Measurements from ENCODE around the gene STMN3.
"Not testable (repeated sequence)": the region's sequence is repeated elsewhere in the genome, so short reads cannot be mapped to it uniquely, and the experiment has no call there.

STMN3 gene

DNA sequence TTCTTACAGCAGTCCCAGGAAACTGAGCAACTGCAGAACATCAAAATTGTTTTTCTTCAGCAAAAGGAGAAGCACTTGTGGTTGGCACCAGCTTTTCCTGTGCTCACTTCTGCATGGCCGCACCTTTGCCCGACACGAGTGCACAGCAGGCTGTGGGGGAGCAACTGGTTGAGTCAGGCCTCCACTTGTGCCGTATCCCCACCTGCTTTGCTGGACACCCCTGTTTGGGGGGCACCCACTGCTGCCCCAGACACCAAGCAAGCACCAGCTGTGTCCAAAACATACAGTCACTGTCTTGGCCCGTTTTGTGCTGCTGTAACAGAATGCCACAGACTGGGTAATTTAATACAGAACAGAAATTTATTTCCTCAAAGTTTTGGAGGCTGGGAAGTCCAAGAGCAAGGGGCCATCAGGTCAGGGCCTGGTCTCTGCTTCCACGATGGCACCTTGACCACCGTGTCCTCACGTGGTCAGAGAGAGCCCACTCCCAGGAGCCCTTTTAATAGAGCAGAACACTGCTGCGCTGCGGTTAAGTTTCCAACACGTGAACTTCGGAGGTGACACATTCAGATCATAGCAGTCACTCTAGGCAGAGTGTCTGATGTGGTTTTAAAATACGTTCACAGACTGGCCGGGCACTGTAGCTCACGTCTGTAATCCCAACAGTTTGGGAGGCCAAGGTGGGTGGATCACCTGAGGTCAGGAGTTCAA, 17.6 kb downstream of the STMN3 start:
- Histone ChIP-seq H3K9ac (ENCODE audit: low read depth, low read length) (no peak overlapping the region), H3K9me3 (ENCODE audit: control insufficient read depth, insufficient read depth, low read length) (no peaks in the 10 kb centered on the region), H3K36me3 (ENCODE audit: insufficient read depth, low read length) (no peaks in the 10 kb centered on the region), H3K4me1 (ENCODE audit: insufficient read depth, low read length) (no peaks in the 10 kb centered on the region)

DNA sequence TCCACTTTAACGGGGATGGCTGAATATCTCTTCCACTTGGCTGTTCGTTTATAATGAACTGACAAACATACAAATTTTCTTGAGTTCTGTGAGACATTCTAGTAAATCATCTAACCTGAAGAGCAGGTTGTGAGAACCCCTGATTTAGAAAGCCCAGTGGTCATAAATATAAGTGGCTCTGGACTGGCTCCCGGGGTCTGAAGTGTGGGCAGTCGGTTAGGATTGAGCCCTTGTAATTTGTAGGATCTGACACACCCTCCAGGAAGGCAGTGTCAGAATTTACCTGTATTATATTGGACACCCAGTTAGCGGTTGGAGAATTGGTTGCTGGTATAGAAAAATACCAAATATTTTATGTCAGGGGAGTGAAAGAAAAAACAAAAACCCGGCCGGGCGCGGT, 19.5 kb downstream of the STMN3 start:
- no peaks in the 10 kb centered on the region for H3K36me3 ChIP-seq (ENCODE audit: insufficient read depth, low read length)
- H3K9me3 ChIP-seq (ENCODE audit: control insufficient read depth, insufficient read depth, low read length) = no peaks in the 10 kb centered on the region
- H3K9ac ChIP-seq (ENCODE audit: low read depth, low read length) = no peak overlapping the region
- no peaks in the 10 kb centered on the region for H3K4me1 ChIP-seq (ENCODE audit: insufficient read depth, low read length)

DNA sequence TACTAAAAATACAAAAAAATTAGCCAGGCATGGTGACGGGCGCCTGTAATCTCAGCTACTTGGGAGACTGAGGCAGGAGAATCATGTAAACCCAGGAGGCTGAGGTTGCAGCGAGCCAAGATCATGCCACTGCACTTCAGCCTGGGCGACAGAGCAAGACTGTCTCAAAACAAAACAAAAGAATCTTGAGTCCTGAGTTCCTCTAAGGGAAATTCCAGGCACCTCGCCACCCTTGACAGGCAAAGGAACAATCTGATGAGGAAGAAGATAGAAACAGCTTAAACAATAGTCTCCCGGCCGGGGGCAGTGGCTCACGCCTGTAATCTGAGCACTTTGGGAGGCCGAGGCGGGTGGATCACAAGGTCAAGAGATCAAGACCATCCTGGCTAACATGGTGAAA, 21.8 kb downstream of the STMN3 start:
- H3K36me3 ChIP-seq (ENCODE audit: insufficient read depth, low read length); H3K9ac ChIP-seq (ENCODE audit: low read depth, low read length); H3K9me3 ChIP-seq (ENCODE audit: control insufficient read depth, insufficient read depth, low read length); H3K4me1 ChIP-seq (ENCODE audit: insufficient read depth, low read length): not testable (repeated sequence)

DNA sequence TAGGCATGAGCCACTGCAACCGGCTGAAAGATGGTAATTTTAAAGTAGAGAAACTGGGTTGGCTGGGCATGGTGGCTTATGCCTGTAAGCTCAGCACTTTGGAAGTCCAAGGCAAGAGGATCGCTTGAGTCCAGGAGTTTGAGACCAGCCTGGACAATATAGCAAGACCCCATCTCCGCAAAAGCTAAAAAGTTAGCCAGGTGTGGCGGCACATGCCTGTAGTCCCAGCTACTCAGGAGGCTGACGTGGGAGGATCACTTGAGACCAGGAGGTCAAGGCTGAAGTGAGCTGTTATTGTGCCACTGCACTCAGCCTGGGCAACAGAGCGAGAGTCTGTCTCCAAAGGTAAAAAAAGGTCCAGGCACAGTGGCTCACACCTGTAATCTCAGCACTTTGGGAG, 22.3 kb downstream of the STMN3 start:
- H3K4me1 ChIP-seq (ENCODE audit: insufficient read depth, low read length); H3K9ac ChIP-seq (ENCODE audit: low read depth, low read length): not testable (repeated sequence)

DNA sequence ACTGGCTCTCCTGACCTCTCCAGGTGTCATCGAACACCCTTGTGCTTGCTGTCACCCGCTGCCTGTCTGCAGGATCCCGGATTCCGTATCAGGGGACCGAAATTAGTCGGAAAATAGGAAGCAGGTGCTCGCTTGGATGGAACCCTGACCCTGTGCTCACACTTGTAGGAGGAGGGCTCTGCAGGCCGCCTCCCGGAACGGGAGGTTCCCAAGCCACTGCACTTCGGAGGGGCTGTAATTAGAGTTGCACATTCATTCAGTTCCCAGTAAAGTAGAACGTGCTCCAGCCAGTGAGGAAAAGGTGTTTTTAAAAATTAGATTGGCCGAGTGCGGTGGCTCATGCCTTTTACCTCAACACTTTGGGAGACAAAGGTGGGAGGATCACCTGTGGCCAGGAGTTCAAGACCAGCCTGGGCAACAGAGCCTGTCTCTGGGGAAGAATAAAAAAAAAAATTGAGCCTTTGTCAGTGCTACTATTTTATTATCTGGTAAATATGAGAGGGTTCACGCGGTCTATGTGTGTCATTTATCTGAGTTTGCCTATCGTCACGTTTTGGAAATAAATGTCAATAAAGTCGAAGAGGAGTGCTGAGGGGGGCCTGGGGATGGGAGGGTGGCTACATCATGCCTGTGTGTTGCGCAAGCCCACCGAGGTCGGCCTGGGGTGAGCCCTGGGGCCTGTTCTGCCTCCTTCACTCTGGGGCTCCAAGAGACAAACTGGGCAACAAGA, 24.8 kb downstream of the STMN3 start:
- 0 out of 2 replicates have a peak, but pooled peaks cover 3% of the 10 kb centered on the region for H3K4me1 ChIP-seq (ENCODE audit: insufficient read depth, low read length)

More for the DNA sequence above, 22.3 kb downstream of the STMN3 start:
- H3K9me3 ChIP-seq (ENCODE audit: control insufficient read depth, insufficient read depth, low read length); H3K36me3 ChIP-seq (ENCODE audit: insufficient read depth, low read length): not testable (repeated sequence)

GRCh38 chr20:63627751-63628245, 25.4 kb downstream of the STMN3 start:
- Histone ChIP-seq H3K9me3 (ENCODE audit: control insufficient read depth, insufficient read depth, low read length) (no peaks in the 10 kb centered on the region), H3K4me1 (ENCODE audit: insufficient read depth, low read length) (0 out of 2 replicates have a peak, but pooled peaks cover 3% of the 10 kb centered on the region), H3K9ac (ENCODE audit: low read depth, low read length) (peak overlapping the region; percentile 96), H3K36me3 (ENCODE audit: insufficient read depth, low read length) (no peaks in the 10 kb centered on the region)

More for the DNA sequence above, 24.8 kb downstream of the STMN3 start:
- H3K36me3 ChIP-seq (ENCODE audit: insufficient read depth, low read length) = no peaks in the 10 kb centered on the region
- H3K9me3 ChIP-seq (ENCODE audit: control insufficient read depth, insufficient read depth, low read length) = no peaks in the 10 kb centered on the region
- H3K9ac ChIP-seq (ENCODE audit: low read depth, low read length) = peak overlapping the region; percentile 96

GRCh38 chr20:63627129-63627750, 26.0 kb downstream of the STMN3 start:
- no peaks in the 10 kb centered on the region for H3K36me3 ChIP-seq (ENCODE audit: insufficient read depth, low read length)
- H3K9ac ChIP-seq (ENCODE audit: low read depth, low read length) = peak overlapping the region; percentile 96
- 0 out of 2 replicates have a peak, but pooled peaks cover 3% of the 10 kb centered on the region for H3K4me1 ChIP-seq (ENCODE audit: insufficient read depth, low read length)
- no peaks in the 10 kb centered on the region for H3K9me3 ChIP-seq (ENCODE audit: control insufficient read depth, insufficient read depth, low read length)

- Histone ChIP-seq H3K4me1 (ENCODE audit: insufficient read depth, low read length) (0 out of 2 replicates have a peak, but pooled peaks cover 3% of the 10 kb centered on the region), H3K9me3 (ENCODE audit: control insufficient read depth, insufficient read depth, low read length) (no peaks in the 10 kb centered on the region), H3K36me3 (ENCODE audit: insufficient read depth, low read length) (no peaks in the 10 kb centered on the region), H3K9ac (ENCODE audit: low read depth, low read length) (peak within 1 kb of the TSS; percentile 96)
These were observed 26.6 kb downstream of the STMN3 start, which contains the start of gene GMEB2 for GRCh38 chr20:63626424-63627128. TSS of gene GMEB2 (minus strand) at chr20:63627101. CDS start at chr20:63619397, 7,704 bp downstream.

DNA sequence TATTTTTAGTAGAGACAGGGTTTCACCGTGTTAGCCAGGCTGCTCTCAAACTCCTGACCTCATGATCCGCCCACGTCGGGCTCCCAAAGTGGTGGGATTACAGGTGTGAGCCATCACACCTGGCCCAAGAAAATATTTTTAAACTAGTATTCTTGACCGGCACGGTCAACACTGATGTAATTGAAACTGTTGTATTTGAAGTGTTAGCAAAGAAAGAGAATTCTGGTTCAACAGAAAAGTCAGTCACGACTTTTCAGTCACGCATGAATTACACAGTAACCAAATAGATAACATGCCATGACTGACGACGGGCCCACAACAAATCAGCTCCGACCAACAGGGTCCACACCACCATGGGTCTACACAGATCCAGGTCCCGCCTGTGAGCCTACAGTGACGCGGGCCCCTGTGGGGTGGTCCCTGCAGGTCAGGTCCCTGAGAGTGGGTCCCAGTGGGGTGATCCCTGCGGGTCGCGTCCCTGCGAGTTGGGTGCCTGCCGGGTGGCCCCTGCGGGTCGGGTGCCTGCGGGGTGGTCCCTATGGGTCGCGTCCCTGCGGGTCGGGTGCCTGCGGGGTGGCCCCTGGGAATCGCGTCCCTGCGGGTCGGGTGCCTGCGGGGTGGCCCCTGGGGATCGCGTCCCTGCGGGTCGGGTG, 27.3 kb downstream of the STMN3 start:
- no peaks in the 10 kb centered on the region for H3K9me3 ChIP-seq (ENCODE audit: control insufficient read depth, insufficient read depth, low read length)
- 0 out of 2 replicates have a peak, but pooled peaks cover 3% of the 10 kb centered on the region for H3K4me1 ChIP-seq (ENCODE audit: insufficient read depth, low read length)
- no peaks in the 10 kb centered on the region for H3K36me3 ChIP-seq (ENCODE audit: insufficient read depth, low read length)
- H3K9ac ChIP-seq (ENCODE audit: low read depth, low read length) = peak overlapping the region; percentile 86

DNA sequence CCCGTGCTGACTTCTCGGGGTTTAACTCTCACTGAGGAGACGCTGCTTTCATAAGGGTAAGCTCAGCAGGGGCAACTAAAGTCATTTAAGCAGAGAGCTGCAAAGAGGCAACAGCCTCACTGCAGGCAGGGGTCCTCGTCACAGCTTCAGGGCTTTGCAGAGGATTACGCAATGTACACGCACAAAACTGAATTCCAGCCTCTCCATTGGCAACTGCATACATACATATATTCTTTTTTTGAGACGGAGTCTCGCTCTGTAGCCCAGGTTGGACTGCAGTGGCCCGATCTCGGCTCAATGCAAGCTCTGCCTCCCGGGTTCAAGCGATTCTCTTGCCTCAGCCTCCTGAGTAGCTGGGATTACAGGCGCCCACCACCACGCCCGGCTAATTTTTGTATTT, 28.7 kb downstream of the STMN3 start:
- Histone ChIP-seq H3K9ac (ENCODE audit: low read depth, low read length) (no peak overlapping the region), H3K4me1 (ENCODE audit: insufficient read depth, low read length) (0 out of 2 replicates have a peak, but pooled peaks cover 3% of the 10 kb centered on the region), H3K36me3 (ENCODE audit: insufficient read depth, low read length) (no peaks in the 10 kb centered on the region), H3K9me3 (ENCODE audit: control insufficient read depth, insufficient read depth, low read length) (no peaks in the 10 kb centered on the region)

DNA sequence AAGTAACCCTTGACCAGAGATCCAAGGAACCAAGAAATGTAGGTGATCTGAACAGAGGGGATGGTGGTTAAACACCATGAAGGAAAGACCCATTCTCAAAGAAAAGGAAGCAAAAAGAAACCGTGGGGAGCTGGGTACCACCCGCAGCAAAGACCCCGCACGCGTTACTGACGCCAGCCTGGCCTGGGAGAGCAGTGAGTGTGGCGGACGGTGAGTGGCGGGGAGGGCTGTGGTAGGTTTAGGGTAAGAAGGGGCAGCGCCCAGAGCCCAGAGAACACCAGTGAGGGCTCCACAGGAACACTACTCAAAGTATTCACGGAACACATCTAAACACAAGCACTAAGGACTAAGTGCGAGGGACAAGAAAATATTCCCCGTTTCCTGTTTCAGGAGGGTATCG, 30.5 kb downstream of the STMN3 start:
- H3K4me1 ChIP-seq (ENCODE audit: insufficient read depth, low read length) = 0 out of 2 replicates have a peak, but pooled peaks cover 3% of the 10 kb centered on the region
- H3K9me3 ChIP-seq (ENCODE audit: control insufficient read depth, insufficient read depth, low read length) = no peaks in the 10 kb centered on the region
- no peak overlapping the region for H3K9ac ChIP-seq (ENCODE audit: low read depth, low read length)
- no peaks in the 10 kb centered on the region for H3K36me3 ChIP-seq (ENCODE audit: insufficient read depth, low read length)

DNA sequence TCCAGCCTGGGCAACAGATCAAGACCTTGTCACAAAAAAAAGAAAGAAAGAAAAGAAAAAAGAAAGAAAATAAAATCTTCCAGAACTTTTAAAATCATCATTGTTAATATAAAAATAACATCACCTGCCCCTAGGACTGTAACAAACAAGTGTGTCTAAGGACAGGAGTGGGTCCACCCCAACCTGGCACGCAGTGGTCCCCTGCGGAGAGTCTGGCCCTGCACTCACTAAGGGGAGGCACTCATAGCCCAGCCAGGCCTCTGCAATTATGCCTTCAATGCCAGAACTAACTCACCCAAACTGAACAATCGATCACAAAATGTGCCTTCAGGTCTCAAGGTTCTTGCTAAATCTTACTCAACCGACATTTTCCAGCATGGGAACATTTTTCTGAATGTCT, 31.1 kb downstream of the STMN3 start:
- 0 out of 2 replicates have a peak, but pooled peaks cover 3% of the 10 kb centered on the region for H3K4me1 ChIP-seq (ENCODE audit: insufficient read depth, low read length)
- H3K9me3 ChIP-seq (ENCODE audit: control insufficient read depth, insufficient read depth, low read length) = no peaks in the 10 kb centered on the region
- no peak overlapping the region for H3K9ac ChIP-seq (ENCODE audit: low read depth, low read length)
- no peaks in the 10 kb centered on the region for H3K36me3 ChIP-seq (ENCODE audit: insufficient read depth, low read length)

DNA sequence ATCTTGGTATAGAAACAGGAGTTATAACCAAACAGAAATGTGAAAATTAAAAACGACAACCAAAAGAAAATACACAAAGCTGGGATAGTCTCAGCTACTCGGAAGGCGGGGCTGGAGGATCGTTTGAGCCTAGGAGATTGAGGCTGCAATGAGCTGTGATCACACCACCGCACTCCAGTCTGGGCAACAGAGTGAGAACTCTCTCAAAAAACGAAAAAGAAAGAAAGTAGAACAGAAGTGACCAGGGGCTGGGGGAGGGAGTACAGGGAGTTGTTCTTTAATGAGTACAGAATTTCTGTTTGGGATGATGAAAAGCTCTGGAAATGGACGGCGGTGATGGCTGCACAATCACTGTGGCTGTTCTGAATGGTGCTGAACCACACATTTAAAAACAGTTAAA, 32.2 kb downstream of the STMN3 start:
- Histone ChIP-seq H3K36me3 (ENCODE audit: insufficient read depth, low read length) (no peaks in the 10 kb centered on the region), H3K9ac (ENCODE audit: low read depth, low read length) (no peak overlapping the region), H3K9me3 (ENCODE audit: control insufficient read depth, insufficient read depth, low read length) (no peaks in the 10 kb centered on the region), H3K4me1 (ENCODE audit: insufficient read depth, low read length) (0 out of 2 replicates have a peak, but pooled peaks cover 3% of the 10 kb centered on the region)

Measured in ES-I3 (cell line).